Endothelial cell of umbilical vein (primary cell): ENCODE data around the gene DISP2. TPM values are rescaled to one million over a fixed set of nuclear protein-coding genes. Genes with fewer than 3 reads are reported as not detected.

Source experiments
- BruUV-seq: library from RNA; stranded (reverse); fragments of 400-500 nt; replicated peaks from 2 replicates; lab custom pipeline; 2021; lab: Mats Ljungman, UMichigan
- CTCF ChIA-PET: fragments of 300-600, 350-600 bp; sonication (Branson Sonifier 250); formaldehyde crosslinking; loops from one replicate; lab custom pipeline; 2021; ENCODE audit warnings: antibody characterized with exemption, inconsistent platforms; lab: Charles Lee
- POLR2A ChIA-PET: fragments of 300-600, 350-600 bp; sonication (Branson Sonifier 250); formaldehyde crosslinking; loops from one replicate; lab custom pipeline; 2021; ENCODE audit warnings: antibody characterized with exemption, inconsistent platforms; lab: Charles Lee
- DNase-seq: peaks from one replicate; pipeline ENCODE4 v3.0.0-alpha.2; 2011; ENCODE audit warnings: low read depth, low spot score
- FAIRE-seq: peaks from 2 replicates; lab custom pipeline; 2011; peaks lifted over from hg19 to GRCh38; lab: Jason Lieb, UNC
- H2AFZ ChIP-seq: 2 replicates; pipeline ENCODE4 v1.6.0; 2012; ENCODE audit warnings: low read depth, low read length, control low read depth, inconsistent platforms
- H3K27ac ChIP-seq: 2 replicates; pipeline ENCODE4 v1.5.1; 2011; ENCODE audit warnings: low read depth, mild to moderate bottlenecking, control low read depth, low read length, moderate library complexity; ENCODE audit not compliant: insufficient read depth
- H3K27me3 ChIP-seq, 2 experiments: 2 replicates each; pipeline versions ENCODE4 v1.6.0 to v1.6.1; 2011; ENCODE audit warnings: low read length in 2 of 2, mixed read lengths in 1 of 2; ENCODE audit not compliant: control insufficient read depth in 2 of 2, insufficient read depth in 2 of 2
- H3K36me3 ChIP-seq, 2 experiments: 2 replicates in 1 of 2; 3 replicates in 1 of 2; pipeline ENCODE4 v1.5.1; 2011; ENCODE audit warnings: low read length in 2 of 2, mild to moderate bottlenecking in 1 of 2, moderate library complexity in 1 of 2; ENCODE audit not compliant: control insufficient read depth in 2 of 2, insufficient read depth in 2 of 2; ENCODE audit errors: extremely low read depth in 1 of 2
- H3K4me1 ChIP-seq: 3 replicates; pipeline ENCODE4 v1.5.1; 2011; ENCODE audit warnings: mild to moderate bottlenecking, low read length; ENCODE audit not compliant: control insufficient read depth, insufficient read depth; ENCODE audit errors: extremely low read depth
- H3K4me2 ChIP-seq: 2 replicates; pipeline ENCODE4 v1.6.1; 2011; ENCODE audit warnings: low read length, control low read depth, mixed read lengths; ENCODE audit not compliant: insufficient read depth
- H3K4me3 ChIP-seq, 3 experiments: fragments of 200-600 bp in 1 of 3; sonication (generic), shearing (Covaris generic) in 1 of 3; replicated peaks in 1 of 3; 2 replicates each; pipeline ENCODE4 v1.5.1; 2011 to 2016; ENCODE audit warnings: control low read depth in 3 of 3, low read length in 3 of 3, mild to moderate bottlenecking in 2 of 3, inconsistent platforms in 1 of 3, low read depth in 1 of 3, moderate library complexity in 1 of 3; ENCODE audit not compliant: insufficient read depth in 1 of 3
- H3K79me2 ChIP-seq: 2 replicates; pipeline ENCODE4 v1.6.0; 2012; ENCODE audit warnings: low read length, inconsistent platforms; ENCODE audit not compliant: control insufficient read depth, insufficient read depth
- H3K9ac ChIP-seq: replicated peaks from 2 replicates; pipeline ENCODE3; 2011; ENCODE audit warnings: low read length, control low read depth; ENCODE audit not compliant: insufficient read depth; ENCODE audit errors: extremely low read depth
- H3K9me1 ChIP-seq: replicated peaks from 3 replicates; pipeline ENCODE4 v1.6.0; 2011; ENCODE audit warnings: mild to moderate bottlenecking, low read length; ENCODE audit not compliant: control insufficient read depth, insufficient read depth; ENCODE audit errors: extremely low read depth
- H3K9me3 ChIP-seq: replicated peaks from 2 replicates; pipeline ENCODE4 v1.5.1; 2012; ENCODE audit warnings: low read length, inconsistent platforms; ENCODE audit not compliant: control insufficient read depth, insufficient read depth
- H4K20me1 ChIP-seq: replicated peaks from 2 replicates; pipeline ENCODE3; 2011; ENCODE audit warnings: mild to moderate bottlenecking, low read length; ENCODE audit not compliant: control insufficient read depth, insufficient read depth; ENCODE audit errors: extremely low read depth
- EZH2 ChIP-seq: IDR thresholded peaks from 2 replicates; pipeline ENCODE4 v1.6.1; 2012; ENCODE audit warnings: borderline replicate concordance, low read depth, mild to moderate bottlenecking, moderate library complexity, low read length, inconsistent platforms; ENCODE audit not compliant: severe bottlenecking
- FOS ChIP-seq: IDR thresholded peaks from 2 replicates; pipeline ENCODE4 v1.6.1; 2011; ENCODE audit warnings: mild to moderate bottlenecking, low read length, moderate library complexity, borderline replicate concordance; ENCODE audit not compliant: insufficient read depth
- GATA2 ChIP-seq: IDR thresholded peaks from 2 replicates; pipeline ENCODE4 v1.7.0; 2011; ENCODE audit warnings: low read depth, mild to moderate bottlenecking, moderate library complexity, mixed read lengths, low read length; ENCODE audit not compliant: insufficient read length, insufficient read depth
- JUN ChIP-seq: IDR thresholded peaks from 2 replicates; pipeline ENCODE4 v1.6.1; 2011; ENCODE audit warnings: borderline replicate concordance, low read depth; ENCODE audit not compliant: insufficient read length, insufficient read depth
- MYC ChIP-seq: IDR thresholded peaks from one replicate; pipeline ENCODE4 v1.6.1; 2011; ENCODE audit warnings: mild to moderate bottlenecking, low read depth, low read length
- POLR2A ChIP-seq: IDR thresholded peaks from 2 replicates; pipeline ENCODE4 v1.6.1; 2012; ENCODE audit warnings: low read depth, mild to moderate bottlenecking, control low read depth, low read length
- POLR2AphosphoS5 ChIP-seq: IDR thresholded peaks from 2 replicates; pipeline ENCODE4 v1.6.1; 2012; ENCODE audit warnings: low read depth, mild to moderate bottlenecking, control low read depth, low read length, moderate library complexity; ENCODE audit not compliant: insufficient read depth
- dilution Hi-C: fragments of 300-500 bp; cut with MboI; formaldehyde crosslinking; loops from one replicate; pipeline ENCODE4 v1.15.0; 2019; ENCODE audit warnings: low sequenced_read_pairs; ENCODE audit not compliant: extremely low pct_ligation_motif_present
- intact Hi-C: fragments of 100-400 bp; cut with micrococcal nuclease; formaldehyde crosslinking; loops from one replicate; pipeline ENCODE4 v1.10.0; 2022
- polyA plus RNA-seq, 4 experiments: library from polyadenylated mRNA; depleted of rRNA in 3 of 4; stranded (reverse) in 3 of 4; unstranded in 1 of 4; fragments of >200 nt; gene quantifications; 2 replicates each; pipeline versions ENCODE4 v1.2.1 to v1.2.3, GENCODE V29; 2011 to 2012; ENCODE audit warnings: missing spikeins in 1 of 4
- total RNA-seq: library from RNA; stranded (reverse); gene quantifications from 2 replicates; pipeline ENCODE4 v1.2.3, GENCODE V29; 2021
- TF ChIP-seq, protein P1 (sequence below): IDR thresholded peaks from 2 replicates; pipeline ENCODE4 v1.6.1; 2011; ENCODE audit not compliant: insufficient read depth, insufficient read length
- TF ChIP-seq, protein P2 (sequence below), 2 donors: IDR thresholded peaks; 1 replicate in 1 of 2; 2 replicates in 1 of 2; pipeline ENCODE4 v1.5.1; 2011; ENCODE audit warnings: low read length in 2 of 2, mild to moderate bottlenecking in 2 of 2, moderate library complexity in 2 of 2, control low read depth in 1 of 2, inconsistent platforms in 1 of 2, low read depth in 1 of 2; ENCODE audit not compliant: insufficient read depth in 1 of 2; ENCODE audit errors: extremely low read depth in 1 of 2

The DISP2 gene
- total and polyA plus RNA-seq, 2 donors (not counting 3 experiments of a cell fraction or from before 2014, with no cell fraction given), result 0.10 to 1.2 TPM

DNA sequence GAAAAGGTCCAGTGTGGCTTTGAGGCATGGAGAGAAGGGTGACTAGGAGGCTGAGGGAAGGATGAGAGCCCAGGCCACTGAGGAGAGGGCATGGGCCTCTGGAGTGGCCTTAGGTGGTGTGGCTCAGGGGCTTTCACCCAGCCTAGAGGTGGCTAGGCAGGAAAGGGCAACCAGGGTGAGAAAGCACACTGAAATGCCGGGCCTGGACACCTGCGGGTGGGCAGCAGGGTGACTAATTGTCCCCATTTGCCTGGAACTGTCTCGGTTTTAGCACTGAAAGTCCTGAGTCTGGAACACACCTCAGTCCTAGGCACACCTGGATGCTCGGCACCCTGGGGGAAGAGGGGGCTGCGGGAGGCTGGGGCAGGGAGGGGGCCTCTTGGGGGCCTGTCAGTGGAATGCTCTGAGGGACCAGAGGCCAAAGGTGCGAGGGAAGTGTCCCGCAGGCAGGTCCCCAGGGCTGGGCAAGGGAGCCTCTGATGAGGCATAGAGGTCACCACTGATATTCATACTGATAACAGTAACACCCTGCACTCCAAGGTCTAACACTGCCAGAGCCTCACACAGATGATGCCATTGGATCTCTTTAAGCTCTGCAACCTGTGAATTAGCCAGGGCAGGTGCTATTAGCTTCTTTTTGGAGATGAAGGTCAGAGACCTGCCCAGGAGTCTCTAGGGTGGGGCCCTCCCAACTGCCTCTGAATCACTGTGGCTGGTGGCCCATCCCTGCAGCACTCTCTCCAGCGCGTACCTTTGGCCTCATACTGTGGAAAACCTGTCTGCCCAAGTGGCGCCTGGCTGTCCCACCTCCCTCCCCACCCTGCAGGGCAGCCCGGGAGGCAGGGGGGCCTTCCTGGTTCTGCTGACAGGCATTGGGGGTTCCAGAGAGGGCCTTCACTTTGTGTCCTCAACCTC is 10.2 kb upstream of the DISP2 start:
- H3K4me1 ChIP-seq, result peaks cover 19% of the 10 kb centered on the region
- no peak for TF ChIP-seq FOS
- TF ChIP-seq, protein P1, sequence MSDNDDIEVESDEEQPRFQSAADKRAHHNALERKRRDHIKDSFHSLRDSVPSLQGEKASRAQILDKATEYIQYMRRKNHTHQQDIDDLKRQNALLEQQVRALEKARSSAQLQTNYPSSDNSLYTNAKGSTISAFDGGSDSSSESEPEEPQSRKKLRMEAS, result no peak
- TF ChIP-seq, protein P2, sequence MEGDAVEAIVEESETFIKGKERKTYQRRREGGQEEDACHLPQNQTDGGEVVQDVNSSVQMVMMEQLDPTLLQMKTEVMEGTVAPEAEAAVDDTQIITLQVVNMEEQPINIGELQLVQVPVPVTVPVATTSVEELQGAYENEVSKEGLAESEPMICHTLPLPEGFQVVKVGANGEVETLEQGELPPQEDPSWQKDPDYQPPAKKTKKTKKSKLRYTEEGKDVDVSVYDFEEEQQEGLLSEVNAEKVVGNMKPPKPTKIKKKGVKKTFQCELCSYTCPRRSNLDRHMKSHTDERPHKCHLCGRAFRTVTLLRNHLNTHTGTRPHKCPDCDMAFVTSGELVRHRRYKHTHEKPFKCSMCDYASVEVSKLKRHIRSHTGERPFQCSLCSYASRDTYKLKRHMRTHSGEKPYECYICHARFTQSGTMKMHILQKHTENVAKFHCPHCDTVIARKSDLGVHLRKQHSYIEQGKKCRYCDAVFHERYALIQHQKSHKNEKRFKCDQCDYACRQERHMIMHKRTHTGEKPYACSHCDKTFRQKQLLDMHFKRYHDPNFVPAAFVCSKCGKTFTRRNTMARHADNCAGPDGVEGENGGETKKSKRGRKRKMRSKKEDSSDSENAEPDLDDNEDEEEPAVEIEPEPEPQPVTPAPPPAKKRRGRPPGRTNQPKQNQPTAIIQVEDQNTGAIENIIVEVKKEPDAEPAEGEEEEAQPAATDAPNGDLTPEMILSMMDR (IDR thresholded peaks at IDR 0.05; ENCODE audit: extremely low read depth in 1 of 2, insufficient read depth in 1 of 2, low read depth in 1 of 2, low read length in 2 of 2), result no peak
- TF ChIP-seq JUN, result no peak
- TF ChIP-seq POLR2A, result no peak
- no peak for TF ChIP-seq GATA2
- no peak for TF ChIP-seq POLR2AphosphoS5
- no peak for TF ChIP-seq EZH2
- no peak for TF ChIP-seq MYC
- DNase-seq (no peak), FAIRE-seq (no peak)
- H3K36me3 ChIP-seq, result no peaks in the 10 kb centered on the region
- H3K9me3 ChIP-seq, result no peaks in the 10 kb centered on the region
- H3K27me3 ChIP-seq, result peaks cover 0 to 2% of the 10 kb centered on the region in 2 experiments
- dilution Hi-C loops, result no loop called here
- H3K79me2 ChIP-seq, result no peaks in the 10 kb centered on the region
- no peaks in the 10 kb centered on the region for H4K20me1 ChIP-seq
- no TSS peak for BruUV-seq
- POLR2A ChIA-PET, result no interaction called here
- intact Hi-C loops, result no loop called here
- no peak overlapping the region for H2AFZ ChIP-seq
- CTCF ChIA-PET, result interaction anchor here (1.6 kb wide), 1 partner anchor 9 kb away, joined by 13 read pairs; the partner anchor contains the start of gene DISP2
- H3K9ac ChIP-seq, result no peak overlapping the region
- no peak overlapping the region for H3K27ac ChIP-seq
- no peak overlapping the region for H3K4me2 ChIP-seq
- no peaks in the 10 kb centered on the region for H3K9me1 ChIP-seq
- no peak overlapping the region for H3K4me3 ChIP-seq
